ENCODE data around the gene IFNLR1. TPM values are rescaled to one million over a fixed set of nuclear protein-coding genes. Genes with fewer than 3 reads are reported as not detected.
A peak's percentile ranks its signal among the peaks of the same experiment; 100 is the strongest.

Gene IFNLR1
- total and polyA plus RNA-seq, 2 of the 8 experiments (the other 6 are each of a cell fraction or from before 2014, with no cell fraction given), result 6.8 to 10.1 TPM

- Histone ChIP-seq H3K56ac (replicated peaks; ENCODE audit: insufficient read length, low read depth, low read length) (no peak overlapping the region), H4K8ac (ENCODE audit: extremely low read depth, insufficient read depth, low read length) (no peak overlapping the region), H2BK12ac (ENCODE audit: low read depth, low read length) (peak overlapping the region; percentile 63; the same call in 1 of the 2 replicates), H3K4me3 (ENCODE audit: extremely low read depth in 1 of 4, insufficient read depth in 2 of 4, low read depth in 3 of 4, low read length in 4 of 4) (no peak overlapping the region), H3K27me3 (replicated peaks in 1 of 4; ENCODE audit: control insufficient read depth in 3 of 4, extremely low read depth in 1 of 4, insufficient read depth in 3 of 4, low read length in 3 of 4) (no peaks in the 10 kb centered on the region), H2AFZ (ENCODE audit: low read length) (0 out of 2 replicates have a peak overlapping the region, but pooled peaks have one; percentile 1), H3K18ac (ENCODE audit: extremely low read depth, low read length) (no peak overlapping the region), H3K4me2 (ENCODE audit: insufficient read depth in 1 of 2, low read depth in 2 of 2, low read length in 2 of 2) (peak overlapping the region in 1 of 2 experiments; percentile 14; a peak in 2 of 4 replicates), H3K79me1 (ENCODE audit: low read depth, low read length) (no peaks in the 10 kb centered on the region), H3K14ac (ENCODE audit: insufficient read length) (no peak overlapping the region), H3K9ac (replicated peaks in 1 of 4; ENCODE audit: extremely low read depth in 1 of 4, low read depth in 3 of 4, low read length in 3 of 4) (no peak overlapping the region), H2BK120ac (replicated peaks; ENCODE audit: low read depth, low read length) (peak overlapping the region; percentile 16), H4K20me1 (replicated peaks in 1 of 2; ENCODE audit: control insufficient read depth in 1 of 2, insufficient read depth in 2 of 2, low read length in 2 of 2) (no peaks in the 10 kb centered on the region), H3K27ac (ENCODE audit: low read depth, low read length) (no peak overlapping the region), H2BK15ac (ENCODE audit: low read length) (no peak overlapping the region), H3K79me2 (ENCODE audit: control insufficient read depth in 1 of 2, insufficient read depth in 2 of 2, low read length in 2 of 2) (no peaks in the 10 kb centered on the region), H3K4me1 (replicated peaks in 1 of 4; ENCODE audit: control insufficient read depth in 3 of 4, insufficient read depth in 4 of 4, low read length in 3 of 4) (peaks cover 0 to 6% (median 4%) of the 10 kb centered on the region in 4 experiments; a peak in 4 of 7 replicates), H4K5ac (ENCODE audit: insufficient read length, low read depth, low read length) (no peak overlapping the region), H2AK5ac (ENCODE audit: low read depth, low read length) (peak overlapping the region; percentile 86; the same call in 1 of the 2 replicates), H3K4ac (replicated peaks; ENCODE audit: insufficient read length, low read depth, low read length) (no peak overlapping the region), H4K91ac (replicated peaks; ENCODE audit: insufficient read length, low read length) (peak overlapping the region; percentile 14), H3K23ac (ENCODE audit: insufficient read length) (no peak overlapping the region), H2BK20ac (ENCODE audit: low read length) (peak overlapping the region; percentile 23; the same call in 1 of the 2 replicates), H2BK5ac (ENCODE audit: low read depth, low read length) (no peak overlapping the region), H3K23me2 (ENCODE audit: low read depth, low read length) (no peaks in the 10 kb centered on the region; the same call in 1 of the 2 replicates), H3K36me3 (ENCODE audit: control insufficient read depth in 2 of 4, insufficient read depth in 4 of 4, low read length in 3 of 4) (no peaks in the 10 kb centered on the region), H3K9me3 (ENCODE audit: insufficient read depth in 2 of 2, low read depth in 1 of 2, low read length in 1 of 2) (no peaks in the 10 kb centered on the region)
- ChIA-PET CTCF (ENCODE audit: partially characterized antibody) (interaction anchor here (1.4 to 6.8 kb wide), 5 partner anchors 21 to 43 kb away, joined by 3 to 35 read pairs (median 8); no protein-coding TSS in a partner anchor), POLR2A (ENCODE audit: partially characterized antibody) (interaction anchor here (1.0 to 1.6 kb wide), 3 partner anchors 10 to 37 kb away, joined by 3 to 9 read pairs (median 3); no protein-coding TSS in a partner anchor)
- no peak for FAIRE-seq
- 95% methylated on average over 6 of the region's 6 CpGs; no CpG with 5 or more reads in 1 of the 2 experiments for WGBS, 2 experiments (ENCODE audit: extremely low coverage in 1 of 2, insufficient coverage in 1 of 2, insufficient read length in 1 of 2, insufficient replicate concordance in 2 of 2, low coverage in 1 of 2, low lambda C conversion rate in 2 of 2, missing lambda C conversion rate in 1 of 2)
- TF ChIP-seq ZNF274 (IDR thresholded peaks at IDR 0.05; ENCODE audit: borderline replicate concordance, extremely low read depth, low read length) (no peak), HDAC2 (IDR thresholded peaks at IDR 0.05; ENCODE audit: borderline replicate concordance in 1 of 2, low read depth in 2 of 2, low read length in 2 of 2) (no peak), E2F6 (IDR thresholded peaks at IDR 0.05) (no peak), CBX5 (IDR thresholded peaks at IDR 0.05; ENCODE audit: low read depth, low read length) (no peak), FOSL1 (IDR thresholded peaks at IDR 0.05; ENCODE audit: insufficient read depth, low read depth, low read length) (no peak), JUND (IDR thresholded peaks at IDR 0.05; ENCODE audit: low read length) (no peak), KDM5A (IDR thresholded peaks at IDR 0.05; ENCODE audit: low read length) (no peak), RBBP5 (IDR thresholded peaks at IDR 0.05; ENCODE audit: borderline replicate concordance, low read depth, low read length) (no peak), TAF1 (IDR thresholded peaks at IDR 0.05; ENCODE audit: low read depth, low read length) (no peak), YY1 (IDR thresholded peaks at IDR 0.05; ENCODE audit: low read depth, low read length) (no peak), ASH2L (IDR thresholded peaks at IDR 0.05; ENCODE audit: low read length) (no peak)
- no peak for DNase-seq (ENCODE audit: low read depth in 1 of 2, low spot score in 2 of 2)
Measured at GRCh38 chr1:24114753-24115152, 72.3 kb downstream of the IFNLR1 start.

All from H1 (cell line).